Activated CD8-positive, alpha-beta memory T cell treated with anti-CD3 and anti-CD28 coated beads, Interleukin-2, amount 50 U/mL, for 4 hours (primary cell): Measurements from ENCODE around the gene CRB2.
"Not testable (repeated sequence)": the region's sequence is repeated elsewhere in the genome, so short reads cannot be mapped to it uniquely, and the experiment has no call there.

ENCODE experiments used
- DNase-seq: peaks from one replicate; pipeline ENCODE4 v3.0.0-alpha.2; 2020

CRB2 gene

GRCh38 chr9:123329329-123329955, 26.6 kb upstream of the CRB2 start:
- DNase-seq: no peak

GRCh38 chr9:123331346-123332060, 24.5 kb upstream of the CRB2 start:
- DNase-seq: no peak

- DNase-seq: not testable (repeated sequence)
Observed at GRCh38 chr9:123333058-123333669, 22.8 kb upstream of the CRB2 start.

GRCh38 chr9:123334639-123335038, 21.4 kb upstream of the CRB2 start:
- no peak for DNase-seq

- DNase-seq: no peak
Observed at GRCh38 chr9:123335193-123335985, 20.6 kb upstream of the CRB2 start.

- no peak for DNase-seq
Observed at GRCh38 chr9:123335986-123336329, 20.0 kb upstream of the CRB2 start.

GRCh38 chr9:123336449-123336848, 19.5 kb upstream of the CRB2 start:
- DNase-seq: no peak

GRCh38 chr9:123336959-123337358, 19.0 kb upstream of the CRB2 start:
- no peak for DNase-seq

- DNase-seq: no peak
Observed at GRCh38 chr9:123337971-123338370, 18.0 kb upstream of the CRB2 start.

GRCh38 chr9:123338710-123339665, 17.0 kb upstream of the CRB2 start:
- DNase-seq: peak; percentile 61

GRCh38 chr9:123339666-123340510, 16.1 kb upstream of the CRB2 start:
- DNase-seq: no peak

- DNase-seq: no peak
Observed at GRCh38 chr9:123341816-123342215, 14.2 kb upstream of the CRB2 start.

- no peak for DNase-seq
Observed at GRCh38 chr9:123342247-123342646, 13.8 kb upstream of the CRB2 start.

GRCh38 chr9:123343443-123344191, 12.4 kb upstream of the CRB2 start:
- DNase-seq: no peak

- DNase-seq: no peak
Observed at GRCh38 chr9:123344192-123344949, 11.6 kb upstream of the CRB2 start.

GRCh38 chr9:123345567-123345955, 10.4 kb upstream of the CRB2 start:
- DNase-seq: no peak

- no peak for DNase-seq
Observed at GRCh38 chr9:123346026-123346425, 10.0 kb upstream of the CRB2 start.

GRCh38 chr9:123346826-123347225, 9.2 kb upstream of the CRB2 start:
- no peak for DNase-seq

- no peak for DNase-seq
Observed at GRCh38 chr9:123347289-123348060, 8.5 kb upstream of the CRB2 start.
